ENCODE results near the gene FOSL1. TPM values are rescaled to one million over a fixed set of nuclear protein-coding genes. Genes with fewer than 3 reads are reported as not detected.
A peak's percentile ranks its signal among the peaks of the same experiment; 100 is the strongest.

Gene FOSL1
- total and polyA plus RNA-seq, 2 of the 13 experiments (the other 11 are each of a cell fraction or from before 2014, with no cell fraction given), result 4.0 to 4.1 TPM

DNA sequence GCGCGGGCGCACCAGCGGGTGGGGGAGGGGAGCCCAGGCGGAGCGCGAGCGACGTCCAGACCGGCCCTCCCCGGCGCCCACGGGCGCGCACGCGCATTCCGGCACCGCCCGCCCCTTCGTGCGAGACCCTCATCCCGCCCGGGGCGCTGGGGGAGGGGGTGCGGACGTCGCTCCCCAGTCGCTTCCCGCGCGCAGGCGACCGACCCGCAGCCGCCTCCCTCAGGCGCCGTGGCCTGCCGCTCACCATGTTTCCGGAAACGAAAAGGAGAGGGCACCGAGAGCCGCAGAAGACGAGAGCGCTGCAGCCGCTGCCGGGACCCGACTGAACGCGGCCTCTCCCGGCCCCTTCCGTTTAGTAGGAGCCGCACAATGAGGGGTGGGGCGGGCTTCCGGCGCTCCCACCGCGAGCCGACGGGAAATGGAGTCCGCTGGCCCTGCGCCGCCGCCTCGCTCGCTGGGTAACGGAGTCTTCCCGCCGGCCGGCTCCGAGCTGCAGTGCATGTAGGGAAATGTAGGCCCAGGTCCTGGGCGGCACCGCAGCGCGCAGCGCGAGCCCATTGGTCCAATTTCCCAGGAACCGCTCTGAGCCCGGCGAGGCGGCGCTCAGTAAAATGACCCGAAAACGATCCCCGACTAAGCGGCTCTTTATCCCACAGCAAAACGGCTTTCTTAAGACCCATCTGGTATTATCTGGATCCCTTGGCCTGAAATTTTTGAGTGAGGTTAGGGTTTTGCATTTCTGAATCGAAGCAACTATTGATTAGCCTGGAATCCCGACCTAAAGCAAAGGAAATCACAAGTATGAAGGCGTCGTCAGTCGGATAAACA lies 42.1 kb downstream of the FOSL1 start, which contains the start of gene CFL1 (continued):
- TF ChIP-seq, protein P1, sequence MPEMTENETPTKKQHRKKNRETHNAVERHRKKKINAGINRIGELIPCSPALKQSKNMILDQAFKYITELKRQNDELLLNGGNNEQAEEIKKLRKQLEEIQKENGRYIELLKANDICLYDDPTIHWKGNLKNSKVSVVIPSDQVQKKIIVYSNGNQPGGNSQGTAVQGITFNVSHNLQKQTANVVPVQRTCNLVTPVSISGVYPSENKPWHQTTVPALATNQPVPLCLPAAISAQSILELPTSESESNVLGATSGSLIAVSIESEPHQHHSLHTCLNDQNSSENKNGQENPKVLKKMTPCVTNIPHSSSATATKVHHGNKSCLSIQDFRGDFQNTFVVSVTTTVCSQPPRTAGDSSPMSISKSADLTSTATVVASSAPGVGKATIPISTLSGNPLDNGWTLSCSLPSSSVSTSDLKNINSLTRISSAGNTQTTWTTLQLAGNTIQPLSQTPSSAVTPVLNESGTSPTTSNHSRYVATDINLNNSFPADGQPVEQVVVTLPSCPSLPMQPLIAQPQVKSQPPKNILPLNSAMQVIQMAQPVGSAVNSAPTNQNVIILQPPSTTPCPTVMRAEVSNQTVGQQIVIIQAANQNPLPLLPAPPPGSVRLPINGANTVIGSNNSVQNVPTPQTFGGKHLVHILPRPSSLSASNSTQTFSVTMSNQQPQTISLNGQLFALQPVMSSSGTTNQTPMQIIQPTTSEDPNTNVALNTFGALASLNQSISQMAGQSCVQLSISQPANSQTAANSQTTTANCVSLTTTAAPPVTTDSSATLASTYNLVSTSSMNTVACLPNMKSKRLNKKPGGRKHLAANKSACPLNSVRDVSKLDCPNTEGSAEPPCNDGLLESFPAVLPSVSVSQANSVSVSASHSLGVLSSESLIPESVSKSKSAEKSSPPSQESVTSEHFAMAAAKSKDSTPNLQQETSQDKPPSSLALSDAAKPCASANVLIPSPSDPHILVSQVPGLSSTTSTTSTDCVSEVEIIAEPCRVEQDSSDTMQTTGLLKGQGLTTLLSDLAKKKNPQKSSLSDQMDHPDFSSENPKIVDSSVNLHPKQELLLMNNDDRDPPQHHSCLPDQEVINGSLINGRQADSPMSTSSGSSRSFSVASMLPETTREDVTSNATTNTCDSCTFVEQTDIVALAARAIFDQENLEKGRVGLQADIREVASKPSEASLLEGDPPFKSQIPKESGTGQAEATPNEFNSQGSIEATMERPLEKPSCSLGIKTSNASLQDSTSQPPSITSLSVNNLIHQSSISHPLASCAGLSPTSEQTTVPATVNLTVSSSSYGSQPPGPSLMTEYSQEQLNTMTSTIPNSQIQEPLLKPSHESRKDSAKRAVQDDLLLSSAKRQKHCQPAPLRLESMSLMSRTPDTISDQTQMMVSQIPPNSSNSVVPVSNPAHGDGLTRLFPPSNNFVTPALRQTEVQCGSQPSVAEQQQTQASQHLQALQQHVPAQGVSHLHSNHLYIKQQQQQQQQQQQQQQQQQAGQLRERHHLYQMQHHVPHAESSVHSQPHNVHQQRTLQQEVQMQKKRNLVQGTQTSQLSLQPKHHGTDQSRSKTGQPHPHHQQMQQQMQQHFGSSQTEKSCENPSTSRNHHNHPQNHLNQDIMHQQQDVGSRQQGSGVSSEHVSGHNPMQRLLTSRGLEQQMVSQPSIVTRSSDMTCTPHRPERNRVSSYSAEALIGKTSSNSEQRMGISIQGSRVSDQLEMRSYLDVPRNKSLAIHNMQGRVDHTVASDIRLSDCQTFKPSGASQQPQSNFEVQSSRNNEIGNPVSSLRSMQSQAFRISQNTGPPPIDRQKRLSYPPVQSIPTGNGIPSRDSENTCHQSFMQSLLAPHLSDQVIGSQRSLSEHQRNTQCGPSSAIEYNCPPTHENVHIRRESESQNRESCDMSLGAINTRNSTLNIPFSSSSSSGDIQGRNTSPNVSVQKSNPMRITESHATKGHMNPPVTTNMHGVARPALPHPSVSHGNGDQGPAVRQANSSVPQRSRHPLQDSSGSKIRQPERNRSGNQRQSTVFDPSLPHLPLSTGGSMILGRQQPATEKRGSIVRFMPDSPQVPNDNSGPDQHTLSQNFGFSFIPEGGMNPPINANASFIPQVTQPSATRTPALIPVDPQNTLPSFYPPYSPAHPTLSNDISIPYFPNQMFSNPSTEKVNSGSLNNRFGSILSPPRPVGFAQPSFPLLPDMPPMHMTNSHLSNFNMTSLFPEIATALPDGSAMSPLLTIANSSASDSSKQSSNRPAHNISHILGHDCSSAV (CRISPR knock-in tag; IDR thresholded peaks at IDR 0.05; ENCODE audit: borderline replicate concordance), result 0 out of 2 replicates have a peak, but pooled peaks have one; percentile 79
- TF ChIP-seq ZNF850 (CRISPR knock-in tag; conservative IDR thresholded peaks at IDR 0.05) (0 out of 2 replicates have a peak, but pooled peaks have one; percentile 14), ELF3 (CRISPR knock-in tag; IDR thresholded peaks at IDR 0.05) (peak; percentile 82), MEIS1 (CRISPR knock-in tag; IDR thresholded peaks at IDR 0.05; ENCODE audit: borderline replicate concordance) (peak; percentile 44; the same call in 1 of the 2 replicates), RBFOX2 (IDR thresholded peaks at IDR 0.05; ENCODE audit: low read depth, low read length) (peak; percentile 99), ZEB1 (IDR thresholded peaks at IDR 0.05; ENCODE audit: insufficient replicate concordance, low read depth) (no peak), CCDC6 (CRISPR knock-in tag; IDR thresholded peaks at IDR 0.05) (peak; percentile 94), KDM3A (CRISPR knock-in tag; IDR thresholded peaks at IDR 0.05; ENCODE audit: low read depth) (0 out of 2 replicates have a peak, but pooled peaks have one; percentile 48), TEAD3 (CRISPR knock-in tag; optimal IDR thresholded peaks at IDR 0.05; ENCODE audit: borderline replicate concordance) (peak; percentile 30), TAF1 (CRISPR knock-in tag; IDR thresholded peaks at IDR 0.05) (peak; percentile 94), ZC3H13 (CRISPR knock-in tag; IDR thresholded peaks at IDR 0.05) (peak; percentile 81; the same call in 1 of the 2 replicates), SNAI1 (CRISPR knock-in tag; IDR thresholded peaks at IDR 0.05; ENCODE audit: borderline replicate concordance) (peak; percentile 70; the same call in 1 of the 2 replicates), SPEN (CRISPR knock-in tag; IDR thresholded peaks at IDR 0.05; ENCODE audit: low read depth) (peak; percentile 54), MED8 (CRISPR knock-in tag; IDR thresholded peaks at IDR 0.05; ENCODE audit: insufficient replicate concordance) (peak; percentile 38), ZNF446 (CRISPR knock-in tag; IDR thresholded peaks at IDR 0.05) (no peak), HCFC1 (IDR thresholded peaks at IDR 0.05; ENCODE audit: low read depth, low read length) (peak; percentile 92), KDM5B (CRISPR knock-in tag; IDR thresholded peaks at IDR 0.05; ENCODE audit: borderline replicate concordance) (peak; percentile 55; the same call in 1 of the 2 replicates), ZNF792 (CRISPR knock-in tag; IDR thresholded peaks at IDR 0.05) (peak; percentile 76)
- TF ChIP-seq, protein P2, sequence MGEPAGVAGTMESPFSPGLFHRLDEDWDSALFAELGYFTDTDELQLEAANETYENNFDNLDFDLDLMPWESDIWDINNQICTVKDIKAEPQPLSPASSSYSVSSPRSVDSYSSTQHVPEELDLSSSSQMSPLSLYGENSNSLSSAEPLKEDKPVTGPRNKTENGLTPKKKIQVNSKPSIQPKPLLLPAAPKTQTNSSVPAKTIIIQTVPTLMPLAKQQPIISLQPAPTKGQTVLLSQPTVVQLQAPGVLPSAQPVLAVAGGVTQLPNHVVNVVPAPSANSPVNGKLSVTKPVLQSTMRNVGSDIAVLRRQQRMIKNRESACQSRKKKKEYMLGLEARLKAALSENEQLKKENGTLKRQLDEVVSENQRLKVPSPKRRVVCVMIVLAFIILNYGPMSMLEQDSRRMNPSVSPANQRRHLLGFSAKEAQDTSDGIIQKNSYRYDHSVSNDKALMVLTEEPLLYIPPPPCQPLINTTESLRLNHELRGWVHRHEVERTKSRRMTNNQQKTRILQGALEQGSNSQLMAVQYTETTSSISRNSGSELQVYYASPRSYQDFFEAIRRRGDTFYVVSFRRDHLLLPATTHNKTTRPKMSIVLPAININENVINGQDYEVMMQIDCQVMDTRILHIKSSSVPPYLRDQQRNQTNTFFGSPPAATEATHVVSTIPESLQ (CRISPR knock-in tag; conservative IDR thresholded peaks at IDR 0.05), result 0 out of 2 replicates have a peak, but pooled peaks have one; percentile 56
